ENCODE results near the gene SOX6. TPM values are rescaled to one million over a fixed set of nuclear protein-coding genes. Genes with fewer than 3 reads are reported as not detected.

Gene SOX6
- polyA plus RNA-seq, 1 donor (not counting 4 experiments of a cell fraction or from before 2014, with no cell fraction given) = 6.0 TPM

- FAIRE-seq (no peak), DNase-seq (ENCODE audit: low read depth, low spot score) (no peak)
- Histone ChIP-seq H3K27me3 (ENCODE audit: control insufficient read depth, extremely low read depth, insufficient read depth, low read length) (no peaks in the 10 kb centered on the region), H3K4me2 (ENCODE audit: control insufficient read depth, extremely low read depth, insufficient read depth, low read depth, low read length) (no peak overlapping the region), H3K9me1 (ENCODE audit: control insufficient read depth, extremely low read depth, insufficient read depth, low read length) (no peaks in the 10 kb centered on the region), H3K79me2 (ENCODE audit: control insufficient read depth, insufficient read depth, low read length) (no peaks in the 10 kb centered on the region), H3K9me3 (ENCODE audit: control insufficient read depth, low read depth, low read length) (no peaks in the 10 kb centered on the region), H3K36me3 (ENCODE audit: control insufficient read depth in 2 of 2, extremely low read depth in 1 of 2, insufficient read depth in 2 of 2, low read length in 2 of 2) (peaks cover 0 to 8% of the 10 kb centered on the region in 2 experiments), H3K9ac (ENCODE audit: control insufficient read depth, extremely low read depth, insufficient read depth, low read length) (no peak overlapping the region), H3K27ac (ENCODE audit: control insufficient read depth, insufficient read depth, low read length) (no peak overlapping the region), H3K4me1 (ENCODE audit: control insufficient read depth, extremely low read depth, insufficient read depth, low read length) (no peaks in the 10 kb centered on the region), H4K20me1 (ENCODE audit: control insufficient read depth, extremely low read depth, insufficient read depth, low read length) (no peaks in the 10 kb centered on the region), H2AFZ (ENCODE audit: control insufficient read depth, low read length) (no peak overlapping the region), H3K4me3 (ENCODE audit: control insufficient read depth in 2 of 3, extremely low read depth in 1 of 3, insufficient read depth in 2 of 3, low read depth in 1 of 3, low read length in 3 of 3) (no peak overlapping the region)
- TF ChIP-seq, protein P1, sequence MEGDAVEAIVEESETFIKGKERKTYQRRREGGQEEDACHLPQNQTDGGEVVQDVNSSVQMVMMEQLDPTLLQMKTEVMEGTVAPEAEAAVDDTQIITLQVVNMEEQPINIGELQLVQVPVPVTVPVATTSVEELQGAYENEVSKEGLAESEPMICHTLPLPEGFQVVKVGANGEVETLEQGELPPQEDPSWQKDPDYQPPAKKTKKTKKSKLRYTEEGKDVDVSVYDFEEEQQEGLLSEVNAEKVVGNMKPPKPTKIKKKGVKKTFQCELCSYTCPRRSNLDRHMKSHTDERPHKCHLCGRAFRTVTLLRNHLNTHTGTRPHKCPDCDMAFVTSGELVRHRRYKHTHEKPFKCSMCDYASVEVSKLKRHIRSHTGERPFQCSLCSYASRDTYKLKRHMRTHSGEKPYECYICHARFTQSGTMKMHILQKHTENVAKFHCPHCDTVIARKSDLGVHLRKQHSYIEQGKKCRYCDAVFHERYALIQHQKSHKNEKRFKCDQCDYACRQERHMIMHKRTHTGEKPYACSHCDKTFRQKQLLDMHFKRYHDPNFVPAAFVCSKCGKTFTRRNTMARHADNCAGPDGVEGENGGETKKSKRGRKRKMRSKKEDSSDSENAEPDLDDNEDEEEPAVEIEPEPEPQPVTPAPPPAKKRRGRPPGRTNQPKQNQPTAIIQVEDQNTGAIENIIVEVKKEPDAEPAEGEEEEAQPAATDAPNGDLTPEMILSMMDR (optimal IDR thresholded peaks at IDR 0.05 in 1 of 3, IDR thresholded peaks at IDR 0.05 in 1 of 3, conservative IDR thresholded peaks at IDR 0.05 in 1 of 3; ENCODE audit: extremely low read depth in 1 of 3, insufficient read depth in 2 of 3, low read length in 3 of 3) = no peak
- no peak for TF ChIP-seq EZH2 (IDR thresholded peaks at IDR 0.05; ENCODE audit: low read length)
- dilution Hi-C loops (cut with MboI; ENCODE audit: extremely low pct_ligation_motif_present, low sequenced_read_pairs) = no loop called here
Measured at GRCh38 chr11:15987046-15987445, 369.3 kb downstream of the SOX6 start.

DNA sequence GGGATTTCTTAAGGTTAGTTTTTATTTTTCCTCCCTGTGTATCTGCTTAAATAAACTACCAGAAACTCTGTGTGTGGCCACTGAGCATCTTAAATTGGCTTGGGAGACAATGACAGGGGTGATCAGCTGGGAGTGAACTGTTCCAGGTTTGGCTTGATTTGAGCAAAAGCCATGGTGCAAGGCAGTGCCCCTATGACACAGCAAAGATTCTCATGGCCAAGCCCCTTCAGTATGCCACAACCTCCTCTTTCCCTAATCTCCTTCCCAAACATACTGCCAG, 370.5 kb downstream of the SOX6 start:
- peaks cover 0 to 8% of the 10 kb centered on the region in 2 experiments for H3K36me3 ChIP-seq (ENCODE audit: control insufficient read depth in 2 of 2, extremely low read depth in 1 of 2, insufficient read depth in 2 of 2, low read length in 2 of 2)
- dilution Hi-C loops (cut with MboI; ENCODE audit: extremely low pct_ligation_motif_present, low sequenced_read_pairs) = no loop called here
- H3K4me2 ChIP-seq (ENCODE audit: control insufficient read depth, extremely low read depth, insufficient read depth, low read depth, low read length) = no peak overlapping the region
- DNase-seq (ENCODE audit: low read depth, low spot score) (no peak), FAIRE-seq (no peak)
- H3K9me3 ChIP-seq (ENCODE audit: control insufficient read depth, low read depth, low read length) = no peaks in the 10 kb centered on the region
- H3K79me2 ChIP-seq (ENCODE audit: control insufficient read depth, insufficient read depth, low read length) = no peaks in the 10 kb centered on the region
- H3K9ac ChIP-seq (ENCODE audit: control insufficient read depth, extremely low read depth, insufficient read depth, low read length) = no peak overlapping the region
- no peaks in the 10 kb centered on the region for H4K20me1 ChIP-seq (ENCODE audit: control insufficient read depth, extremely low read depth, insufficient read depth, low read length)
- H3K27me3 ChIP-seq (ENCODE audit: control insufficient read depth, extremely low read depth, insufficient read depth, low read length) = no peaks in the 10 kb centered on the region
- no peak overlapping the region for H2AFZ ChIP-seq (ENCODE audit: control insufficient read depth, low read length)
- TF ChIP-seq, protein P1 (optimal IDR thresholded peaks at IDR 0.05 in 1 of 3, IDR thresholded peaks at IDR 0.05 in 1 of 3, conservative IDR thresholded peaks at IDR 0.05 in 1 of 3; ENCODE audit: extremely low read depth in 1 of 3, insufficient read depth in 2 of 3, low read length in 3 of 3) = no peak
- no peak for TF ChIP-seq EZH2 (IDR thresholded peaks at IDR 0.05; ENCODE audit: low read length)
- H3K4me1 ChIP-seq (ENCODE audit: control insufficient read depth, extremely low read depth, insufficient read depth, low read length) = no peaks in the 10 kb centered on the region
- no peak overlapping the region for H3K27ac ChIP-seq (ENCODE audit: control insufficient read depth, insufficient read depth, low read length)
- H3K9me1 ChIP-seq (ENCODE audit: control insufficient read depth, extremely low read depth, insufficient read depth, low read length) = no peaks in the 10 kb centered on the region
- H3K4me3 ChIP-seq (ENCODE audit: control insufficient read depth in 2 of 3, extremely low read depth in 1 of 3, insufficient read depth in 2 of 3, low read depth in 1 of 3, low read length in 3 of 3) = no peak overlapping the region

Data from keratinocyte (primary cell).